GM21515 (cell line): ENCODE results near the gene ADAMTS16.
A peak's percentile ranks its signal among the peaks of the same experiment; 100 is the strongest.

Source experiments
- ATAC-seq: cut with Tn5 transposase; IDR thresholded peaks from one replicate; pipeline ENCODE4 v1.9.1; 2021; ENCODE audit not compliant: unreplicated experiment

Gene ADAMTS16

GRCh38 chr5:5141339-5141599 is 1.1 kb downstream of the ADAMTS16 start:
- ATAC-seq: no peak

GRCh38 chr5:5141625-5142525 is 1.7 kb downstream of the ADAMTS16 start:
- peak; percentile 58 for ATAC-seq

- ATAC-seq: no peak
These were observed 4.3 kb downstream of the ADAMTS16 start for GRCh38 chr5:5144441-5144840.

- no peak for ATAC-seq
These were observed 5.8 kb downstream of the ADAMTS16 start for GRCh38 chr5:5145651-5146529.

- no peak for ATAC-seq
These were observed 6.5 kb downstream of the ADAMTS16 start for GRCh38 chr5:5146530-5147160.

- no peak for ATAC-seq
These were observed 9.0 kb downstream of the ADAMTS16 start for GRCh38 chr5:5149154-5149553.

GRCh38 chr5:5150667-5151066 is 10.5 kb downstream of the ADAMTS16 start:
- ATAC-seq: no peak

- no peak for ATAC-seq
These were observed 14.6 kb downstream of the ADAMTS16 start for GRCh38 chr5:5154733-5155132.

GRCh38 chr5:5155617-5156016 is 15.5 kb downstream of the ADAMTS16 start:
- no peak for ATAC-seq

- no peak for ATAC-seq
These were observed 16.4 kb downstream of the ADAMTS16 start for GRCh38 chr5:5156471-5157082.

GRCh38 chr5:5158472-5158895 is 18.4 kb downstream of the ADAMTS16 start:
- no peak for ATAC-seq

- no peak for ATAC-seq
These were observed 19.4 kb downstream of the ADAMTS16 start for GRCh38 chr5:5159282-5160103.

GRCh38 chr5:5164163-5164562 is 24.0 kb downstream of the ADAMTS16 start:
- no peak for ATAC-seq

GRCh38 chr5:5165541-5166002 is 25.4 kb downstream of the ADAMTS16 start:
- no peak for ATAC-seq

GRCh38 chr5:5169466-5169865 is 29.3 kb downstream of the ADAMTS16 start:
- no peak for ATAC-seq

- ATAC-seq: no peak
These were observed 38.0 kb downstream of the ADAMTS16 start for GRCh38 chr5:5178136-5178535.

GRCh38 chr5:5178580-5178979 is 38.5 kb downstream of the ADAMTS16 start:
- no peak for ATAC-seq

- no peak for ATAC-seq
These were observed 38.9 kb downstream of the ADAMTS16 start for GRCh38 chr5:5179079-5179478.

- no peak for ATAC-seq
These were observed 39.5 kb downstream of the ADAMTS16 start for GRCh38 chr5:5179597-5179996.

- ATAC-seq: no peak
These were observed 41.7 kb downstream of the ADAMTS16 start for GRCh38 chr5:5181650-5182324.
